ENCODE data around the gene RIPOR1. TPM values are rescaled to one million over a fixed set of nuclear protein-coding genes. Genes with fewer than 3 reads are reported as not detected.

RIPOR1 gene
- total RNA-seq, 2 donors from 2014 or later = 39.9 to 54.1 TPM

- no peaks in the 10 kb centered on the region for H3K27me3 ChIP-seq (ENCODE audit: control insufficient read depth, insufficient read depth, low read length, poor library complexity, severe bottlenecking)
- Mint-ChIP-seq H3K27ac (peak overlapping the region; percentile 23), H3K9me3 (no peaks in the 10 kb centered on the region), H3K27me3 (ENCODE audit: insufficient read depth) (no peaks in the 10 kb centered on the region), H3K4me1 (peaks cover 15% of the 10 kb centered on the region), H3K36me3 (ENCODE audit: low read depth) (peaks cover 12% of the 10 kb centered on the region), H3K4me3 (no peak overlapping the region)
- no peak for DNase-seq
- H3K4me1 ChIP-seq (ENCODE audit: control insufficient read depth, insufficient read depth, low read length) = no peaks in the 10 kb centered on the region
- WGBS, 2 experiments (ENCODE audit: insufficient coverage in 1 of 2, insufficient read length in 1 of 2) = 74 to 81% methylated on average over 3 to 4 of the region's 4 CpGs
- no peak overlapping the region for H3K27ac ChIP-seq (ENCODE audit: low read depth, low read length)
- no peak overlapping the region for H3K4me3 ChIP-seq (ENCODE audit: low read length)
- no peaks in the 10 kb centered on the region for H3K9me3 ChIP-seq (ENCODE audit: control insufficient read depth, low read length)
- H3K36me3 ChIP-seq (ENCODE audit: control insufficient read depth, insufficient read depth, low read length) = peaks cover 29% of the 10 kb centered on the region
- no peak overlapping the region for H3K9ac ChIP-seq (ENCODE audit: extremely low read depth, low read length, poor library complexity, severe bottlenecking)
- TF ChIP-seq CTCF (conservative IDR thresholded peaks at IDR 0.05) = no peak
These were observed 64.7 kb downstream of the RIPOR1 start for GRCh38 chr16:67593288-67593687.

- Mint-ChIP-seq H3K4me3 (no peak overlapping the region), H3K27me3 (ENCODE audit: insufficient read depth) (no peaks in the 10 kb centered on the region), H3K36me3 (ENCODE audit: low read depth) (peaks cover 13% of the 10 kb centered on the region), H3K4me1 (peaks cover 15% of the 10 kb centered on the region), H3K27ac (no peak overlapping the region), H3K9me3 (no peaks in the 10 kb centered on the region)
- Histone ChIP-seq H3K27me3 (ENCODE audit: control insufficient read depth, insufficient read depth, low read length, poor library complexity, severe bottlenecking) (no peaks in the 10 kb centered on the region), H3K27ac (ENCODE audit: low read depth, low read length) (no peak overlapping the region), H3K4me1 (ENCODE audit: control insufficient read depth, insufficient read depth, low read length) (no peaks in the 10 kb centered on the region), H3K9me3 (ENCODE audit: control insufficient read depth, low read length) (no peaks in the 10 kb centered on the region), H3K4me3 (ENCODE audit: low read length) (no peak overlapping the region), H3K36me3 (ENCODE audit: control insufficient read depth, insufficient read depth, low read length) (peaks cover 30% of the 10 kb centered on the region), H3K9ac (ENCODE audit: extremely low read depth, low read length, poor library complexity, severe bottlenecking) (no peak overlapping the region)
- TF ChIP-seq CTCF (conservative IDR thresholded peaks at IDR 0.05) = no peak
- no peak for DNase-seq
These were observed 65.1 kb downstream of the RIPOR1 start for GRCh38 chr16:67593701-67594100.

- WGBS, 2 experiments (ENCODE audit: insufficient coverage in 1 of 2, insufficient read length in 1 of 2) = 81 to 87% methylated on average over 3 to 5 of the region's 5 CpGs
- DNase-seq = no peak
- Mint-ChIP-seq H3K4me1 (peaks cover 15% of the 10 kb centered on the region), H3K4me3 (no peak overlapping the region), H3K9me3 (no peaks in the 10 kb centered on the region), H3K27me3 (ENCODE audit: insufficient read depth) (no peaks in the 10 kb centered on the region), H3K36me3 (ENCODE audit: low read depth) (peaks cover 13% of the 10 kb centered on the region), H3K27ac (no peak overlapping the region)
- no peak for TF ChIP-seq CTCF (conservative IDR thresholded peaks at IDR 0.05)
- Histone ChIP-seq H3K27me3 (ENCODE audit: control insufficient read depth, insufficient read depth, low read length, poor library complexity, severe bottlenecking) (no peaks in the 10 kb centered on the region), H3K36me3 (ENCODE audit: control insufficient read depth, insufficient read depth, low read length) (peaks cover 32% of the 10 kb centered on the region), H3K9ac (ENCODE audit: extremely low read depth, low read length, poor library complexity, severe bottlenecking) (no peak overlapping the region), H3K4me1 (ENCODE audit: control insufficient read depth, insufficient read depth, low read length) (no peaks in the 10 kb centered on the region), H3K9me3 (ENCODE audit: control insufficient read depth, low read length) (no peaks in the 10 kb centered on the region), H3K4me3 (ENCODE audit: low read length) (no peak overlapping the region), H3K27ac (ENCODE audit: low read depth, low read length) (no peak overlapping the region)
These were observed 65.8 kb downstream of the RIPOR1 start for GRCh38 chr16:67594256-67594915.

All from endodermal cell (in vitro differentiated cells).